Gastrocnemius medialis (tissue), 4 donors: Measurements from ENCODE around the gene MED27. TPM values are rescaled to one million over a fixed set of nuclear protein-coding genes. Genes with fewer than 3 reads are reported as not detected.

ENCODE experiments used
- ATAC-seq, 2 donors: fragments of 150-250 bp; one replicate each; pipeline ENCODE4 v1.9.1; 2016
- DNase-seq, 2 donors: peaks; one replicate each; pipeline ENCODE4 v3.0.0-alpha.2; 2019
- H3K27ac ChIP-seq, 4 donors: fragments of 200-600 bp; sonication (generic); 1 replicate in 1 of 4; 2 replicates in 3 of 4; pipeline ENCODE4 v1.5.1; 2016 to 2018; ENCODE audit warnings: mild to moderate bottlenecking in 2 of 4, moderate library complexity in 1 of 4
- H3K27me3 ChIP-seq, 3 donors: fragments of 200-600 bp; sonication (generic) in 2 of 3; 1 replicate in 1 of 3; 2 replicates in 2 of 3; pipeline versions ENCODE4 v1.5.1 to v1.6.0; 2016 to 2019; ENCODE audit warnings: mild to moderate bottlenecking in 1 of 3, moderate library complexity in 1 of 3
- H3K36me3 ChIP-seq, 2 donors: fragments of 200-600 bp; sonication (generic) in 1 of 2; one replicate each; pipeline ENCODE4 v1.5.1; 2017 to 2018
- H3K4me1 ChIP-seq, 2 donors: fragments of 200-600 bp; sonication (generic) in 1 of 2; one replicate each; pipeline ENCODE4 v1.5.1; 2016 to 2017; ENCODE audit warnings: mild to moderate bottlenecking in 2 of 2
- H3K4me3 ChIP-seq, 4 donors: fragments of 200-600 bp; sonication (generic) in 3 of 4; 1 replicate in 1 of 4; 2 replicates in 3 of 4; pipeline ENCODE4 v1.5.1; 2016 to 2019; ENCODE audit warnings: mild to moderate bottlenecking in 2 of 4
- H3K9me3 ChIP-seq, 3 donors: fragments of 200-600 bp; sonication (generic) in 2 of 3; 1 replicate in 1 of 3; 2 replicates in 2 of 3; pipeline ENCODE4 v1.5.1; 2016 to 2019
- POLR2A ChIP-seq, 2 donors: fragments of 450-650 bp; IDR thresholded peaks; one replicate each; pipeline ENCODE4 v1.6.1; 2017; ENCODE audit warnings: antibody characterized with exemption in 2 of 2, mild to moderate bottlenecking in 2 of 2, moderate library complexity in 2 of 2
- in situ Hi-C, 4 donors: fragments of 200-750 bp; cut with MboI; loops; one replicate each; pipeline versions ENCODE4 v1.15.0 to v1.8.0; 2017; ENCODE audit warnings: low sequenced_read_pairs in 4 of 4
- intact Hi-C: fragments of 100-400 bp; cut with DNase I; formaldehyde crosslinking; loops from one replicate; pipeline ENCODE4 v1.15.1; 2023; ENCODE audit warnings: low total_unique reads
- total RNA-seq, 4 donors: library from RNA; depleted of rRNA; stranded (reverse); fragments of >200 nt; gene quantifications; one replicate each; pipeline versions ENCODE4 v1.1.0 to v1.2.3, GENCODE V29; 2016
- TF ChIP-seq, protein P1 (sequence below), 5 experiments: fragments of 450-650 bp in 3 of 5; fragments of 200-600 bp in 2 of 5; sonication (generic) in 2 of 5; IDR thresholded peaks in 4 of 5; conservative IDR thresholded peaks in 1 of 5; 1 replicate in 4 of 5; 2 replicates in 1 of 5; pipeline ENCODE4 v1.5.1; 2016 to 2019; ENCODE audit warnings: antibody characterized with exemption in 5 of 5, mild to moderate bottlenecking in 3 of 5, moderate library complexity in 3 of 5

MED27 gene
- total RNA-seq, 4 donors from 2014 or later = 11.6 to 20.3 (median 13.9) TPM

DNA sequence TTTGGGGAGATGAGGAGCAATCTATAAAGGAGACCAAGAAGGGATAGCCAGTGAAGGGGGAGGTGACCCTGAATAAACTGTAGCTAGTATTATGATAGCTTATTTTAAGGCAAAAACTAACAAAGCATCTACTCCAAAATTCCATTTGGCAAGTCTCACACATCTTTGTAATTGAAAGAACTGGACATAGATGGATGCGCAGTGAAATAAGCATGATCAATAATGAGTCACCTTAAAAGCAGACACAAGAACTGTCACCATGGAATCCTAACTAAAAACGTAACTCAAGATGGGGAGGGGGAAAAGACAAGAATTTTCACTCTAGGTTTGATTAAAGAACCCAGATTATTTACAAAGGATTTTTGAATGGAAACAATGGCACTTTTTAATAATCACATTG is 164.5 kb downstream of the MED27 start:
- H3K9me3 ChIP-seq = no peaks in the 10 kb centered on the region
- intact Hi-C loops (no loop called here), in situ Hi-C loops (no loop called here)
- no peak for ATAC-seq
- TF ChIP-seq, protein P1, sequence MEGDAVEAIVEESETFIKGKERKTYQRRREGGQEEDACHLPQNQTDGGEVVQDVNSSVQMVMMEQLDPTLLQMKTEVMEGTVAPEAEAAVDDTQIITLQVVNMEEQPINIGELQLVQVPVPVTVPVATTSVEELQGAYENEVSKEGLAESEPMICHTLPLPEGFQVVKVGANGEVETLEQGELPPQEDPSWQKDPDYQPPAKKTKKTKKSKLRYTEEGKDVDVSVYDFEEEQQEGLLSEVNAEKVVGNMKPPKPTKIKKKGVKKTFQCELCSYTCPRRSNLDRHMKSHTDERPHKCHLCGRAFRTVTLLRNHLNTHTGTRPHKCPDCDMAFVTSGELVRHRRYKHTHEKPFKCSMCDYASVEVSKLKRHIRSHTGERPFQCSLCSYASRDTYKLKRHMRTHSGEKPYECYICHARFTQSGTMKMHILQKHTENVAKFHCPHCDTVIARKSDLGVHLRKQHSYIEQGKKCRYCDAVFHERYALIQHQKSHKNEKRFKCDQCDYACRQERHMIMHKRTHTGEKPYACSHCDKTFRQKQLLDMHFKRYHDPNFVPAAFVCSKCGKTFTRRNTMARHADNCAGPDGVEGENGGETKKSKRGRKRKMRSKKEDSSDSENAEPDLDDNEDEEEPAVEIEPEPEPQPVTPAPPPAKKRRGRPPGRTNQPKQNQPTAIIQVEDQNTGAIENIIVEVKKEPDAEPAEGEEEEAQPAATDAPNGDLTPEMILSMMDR (IDR thresholded peaks at IDR 0.05 in 4 of 5, conservative IDR thresholded peaks at IDR 0.05 in 1 of 5) = no peak
- TF ChIP-seq POLR2A (IDR thresholded peaks at IDR 0.05) = no peak
- H3K27ac ChIP-seq = no peak overlapping the region
- no peak for DNase-seq
- no peaks in the 10 kb centered on the region for H3K36me3 ChIP-seq
- no peak overlapping the region for H3K4me3 ChIP-seq
- H3K27me3 ChIP-seq = no peaks in the 10 kb centered on the region
- peaks cover 7 to 11% of the 10 kb centered on the region in 2 donors for H3K4me1 ChIP-seq

DNA sequence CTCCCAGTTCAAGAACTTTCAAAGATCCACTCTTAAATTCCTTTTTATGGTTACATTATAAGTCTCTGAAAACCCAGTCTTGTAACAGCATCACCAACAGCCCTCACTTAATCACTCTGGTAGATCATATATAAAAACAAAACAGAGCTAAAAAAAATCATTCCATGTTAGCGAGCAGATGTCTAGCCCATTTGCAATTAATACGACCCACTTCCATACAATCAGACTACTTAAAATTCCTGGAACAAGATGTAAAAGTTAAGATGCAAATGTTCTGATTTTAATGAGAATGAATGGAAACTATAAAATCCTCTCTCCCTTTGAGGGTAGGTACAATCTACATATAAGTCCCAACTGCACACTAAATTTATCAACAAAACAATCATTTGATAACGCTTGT is 167.0 kb downstream of the MED27 start:
- Histone ChIP-seq H3K4me1 (peaks cover 7 to 11% of the 10 kb centered on the region in 2 donors), H3K27me3 (no peaks in the 10 kb centered on the region), H3K27ac (no peak overlapping the region), H3K9me3 (no peaks in the 10 kb centered on the region), H3K4me3 (no peak overlapping the region), H3K36me3 (no peaks in the 10 kb centered on the region)
- in situ Hi-C loops = no loop called here
- TF ChIP-seq, protein P1 (IDR thresholded peaks at IDR 0.05 in 4 of 5, conservative IDR thresholded peaks at IDR 0.05 in 1 of 5) = no peak
- TF ChIP-seq POLR2A (IDR thresholded peaks at IDR 0.05) = no peak
- DNase-seq (no peak), ATAC-seq (no peak)
- intact Hi-C loops = no loop called here

DNA sequence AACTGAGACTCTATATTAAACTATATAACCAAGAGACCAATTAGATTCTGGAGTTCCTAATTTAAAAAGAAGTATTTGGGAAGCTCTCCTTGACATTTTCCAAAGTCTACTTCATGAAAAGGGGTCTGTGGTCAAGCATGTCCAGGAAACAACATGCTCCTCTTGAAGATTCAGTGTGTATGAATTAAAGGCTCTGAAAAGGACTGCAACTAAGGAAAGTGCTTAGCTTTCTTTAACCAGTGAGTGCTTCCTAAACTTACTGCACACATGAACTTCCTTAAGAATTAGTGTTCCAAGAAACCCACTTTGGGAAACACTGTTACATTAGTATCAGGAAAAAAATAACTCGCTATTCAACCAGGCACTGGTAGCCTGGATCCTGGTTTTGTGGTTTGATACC is 167.6 kb downstream of the MED27 start:
- H3K36me3 ChIP-seq = no peaks in the 10 kb centered on the region
- no peaks in the 10 kb centered on the region for H3K27me3 ChIP-seq
- TF ChIP-seq, protein P1 (IDR thresholded peaks at IDR 0.05 in 4 of 5, conservative IDR thresholded peaks at IDR 0.05 in 1 of 5) = no peak
- TF ChIP-seq POLR2A (IDR thresholded peaks at IDR 0.05) = no peak
- in situ Hi-C loops = no loop called here
- peaks cover 4 to 5% of the 10 kb centered on the region in 2 donors for H3K4me1 ChIP-seq
- no peaks in the 10 kb centered on the region for H3K9me3 ChIP-seq
- no peak overlapping the region for H3K4me3 ChIP-seq
- H3K27ac ChIP-seq = no peak overlapping the region
- no peak for DNase-seq
- ATAC-seq = no peak
- intact Hi-C loops = no loop called here

DNA sequence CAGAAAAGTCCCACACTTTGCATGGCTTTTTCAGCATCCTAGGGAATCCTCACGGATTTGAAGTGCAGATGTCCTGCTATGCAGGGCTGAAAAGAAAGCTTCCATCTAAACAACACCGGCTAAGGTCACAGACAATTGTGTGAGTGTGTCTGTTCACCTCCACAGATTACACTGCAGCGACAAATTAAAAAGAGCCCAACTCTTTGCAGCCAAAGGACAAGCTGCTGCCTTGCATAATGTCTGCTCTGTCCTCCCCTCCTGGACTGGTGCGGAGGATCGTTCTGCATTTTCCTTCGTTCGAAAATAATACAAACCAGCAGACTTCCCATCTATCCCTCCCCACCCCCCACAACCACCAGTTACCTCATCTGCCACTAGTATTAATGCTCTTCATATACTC is 169.1 kb downstream of the MED27 start:
- Histone ChIP-seq H3K9me3 (no peaks in the 10 kb centered on the region), H3K27ac (no peak overlapping the region), H3K36me3 (no peaks in the 10 kb centered on the region), H3K27me3 (no peaks in the 10 kb centered on the region), H3K4me1 (no peaks in the 10 kb centered on the region), H3K4me3 (no peak overlapping the region)
- DNase-seq (no peak), ATAC-seq (no peak)
- in situ Hi-C loops = no loop called here
- intact Hi-C loops = no loop called here
- TF ChIP-seq, protein P1 (IDR thresholded peaks at IDR 0.05 in 4 of 5, conservative IDR thresholded peaks at IDR 0.05 in 1 of 5) = no peak
- no peak for TF ChIP-seq POLR2A (IDR thresholded peaks at IDR 0.05)

DNA sequence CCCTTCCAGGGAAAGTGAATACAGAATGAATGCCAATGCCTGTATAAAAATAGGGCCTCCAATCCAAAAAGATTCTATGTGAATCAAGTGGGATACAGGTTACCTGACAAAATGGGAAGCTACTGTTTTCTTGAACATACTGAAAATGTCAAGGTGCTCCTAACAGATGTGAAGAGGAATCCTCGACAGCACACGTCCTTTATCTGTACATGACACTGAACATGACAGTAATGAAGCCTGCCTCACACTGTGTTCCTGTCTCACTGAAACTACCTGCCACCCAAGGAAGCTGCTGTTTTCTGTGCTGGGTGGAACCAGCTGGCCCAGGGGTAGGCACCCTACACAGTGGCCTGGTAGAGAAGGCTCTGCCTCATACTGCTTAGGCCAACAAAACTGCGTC is 174.5 kb downstream of the MED27 start:
- ATAC-seq (no peak), DNase-seq (no peak)
- intact Hi-C loops = no loop called here
- H3K27me3 ChIP-seq = no peaks in the 10 kb centered on the region
- H3K27ac ChIP-seq = no peak overlapping the region
- H3K36me3 ChIP-seq = no peaks in the 10 kb centered on the region
- H3K9me3 ChIP-seq = no peaks in the 10 kb centered on the region
- in situ Hi-C loops = no loop called here
- TF ChIP-seq POLR2A (IDR thresholded peaks at IDR 0.05) = no peak
- TF ChIP-seq, protein P1 (IDR thresholded peaks at IDR 0.05 in 4 of 5, conservative IDR thresholded peaks at IDR 0.05 in 1 of 5) = no peak
- H3K4me3 ChIP-seq = no peak overlapping the region
- H3K4me1 ChIP-seq = no peaks in the 10 kb centered on the region
